ENCODE data around the gene SMG1. TPM values are rescaled to one million over a fixed set of nuclear protein-coding genes. Genes with fewer than 3 reads are reported as not detected.
"Not testable (repeated sequence)": the region's sequence is repeated elsewhere in the genome, so short reads cannot be mapped to it uniquely, and the experiment has no call there.

SMG1 gene
- total RNA-seq, 1 donor from 2014 or later, result 134 TPM

- DNase-seq, result no peak
Observed at GRCh38 chr16:18797746-18798145, 128.5 kb downstream of the SMG1 start.

GRCh38 chr16:18796377-18796776 lies 129.8 kb downstream of the SMG1 start:
- DNase-seq, result no peak

GRCh38 chr16:18792836-18793433 lies 133.3 kb downstream of the SMG1 start:
- DNase-seq, result no peak

DNA sequence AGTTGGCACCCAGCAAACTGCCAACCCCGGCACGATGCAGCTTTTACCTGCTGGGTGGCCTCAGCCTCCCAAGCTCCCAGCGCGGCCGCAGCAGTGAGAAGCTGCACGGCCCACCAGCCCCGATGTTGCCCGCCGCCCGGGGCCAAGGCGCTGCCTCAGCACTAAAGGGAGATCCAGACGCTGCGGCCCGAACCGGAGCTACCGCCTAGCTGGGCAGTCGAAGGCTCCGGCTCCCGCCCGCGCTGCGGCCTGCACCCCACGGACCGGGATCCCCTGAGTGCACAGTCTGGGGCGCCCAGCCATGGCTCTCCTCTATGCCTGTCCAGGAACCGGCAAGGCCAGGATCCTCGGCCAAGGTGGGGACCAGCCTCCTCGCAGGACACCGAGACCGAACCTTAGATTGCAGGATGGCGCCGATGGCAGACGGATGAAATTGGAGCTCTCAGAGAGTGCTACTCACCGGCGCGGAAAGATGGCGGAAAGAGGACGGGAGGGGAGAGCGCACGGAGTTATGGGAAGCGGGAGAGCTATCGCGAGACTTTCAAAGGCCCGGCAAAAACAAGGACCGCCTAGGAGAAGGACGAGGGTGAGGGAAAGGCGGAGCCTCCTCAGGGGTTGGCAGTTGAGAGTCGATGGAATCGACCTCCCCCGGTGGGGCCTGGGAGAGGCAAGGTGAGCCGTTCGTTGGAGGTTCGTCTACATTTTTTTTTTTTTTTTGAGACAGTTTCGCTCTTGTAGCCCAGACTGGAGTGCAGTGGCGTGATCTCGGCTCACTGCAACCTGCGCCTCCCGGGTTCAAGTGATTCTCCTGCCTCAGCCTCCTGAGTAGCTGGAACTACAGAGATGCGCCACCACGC lies 136.1 kb downstream of the SMG1 start, which contains the start of gene RPS15A:
Gene RPS15A, minus strand, starts transcription at position 485 of the 857 bp plus-strand sequence. CDS start 1,221 bp downstream, outside the sequence.
- peak; percentile 99 for DNase-seq

DNA sequence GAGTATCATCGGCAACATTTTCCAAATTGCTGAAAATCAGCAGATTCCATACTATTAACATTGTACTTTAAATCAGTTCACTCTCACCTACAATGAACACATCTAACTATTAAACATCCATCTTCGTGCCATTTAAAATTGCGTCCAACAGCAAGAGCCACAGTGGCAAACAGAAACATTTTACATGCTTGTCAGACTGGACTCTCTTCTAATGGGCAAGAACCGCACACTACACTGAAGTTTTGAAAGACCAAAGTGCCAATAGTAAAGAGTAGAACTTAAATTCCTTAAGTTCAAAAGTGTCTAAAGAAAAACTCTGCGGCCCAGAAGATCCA lies 136.7 kb downstream of the SMG1 start:
- DNase-seq, result no peak

DNA sequence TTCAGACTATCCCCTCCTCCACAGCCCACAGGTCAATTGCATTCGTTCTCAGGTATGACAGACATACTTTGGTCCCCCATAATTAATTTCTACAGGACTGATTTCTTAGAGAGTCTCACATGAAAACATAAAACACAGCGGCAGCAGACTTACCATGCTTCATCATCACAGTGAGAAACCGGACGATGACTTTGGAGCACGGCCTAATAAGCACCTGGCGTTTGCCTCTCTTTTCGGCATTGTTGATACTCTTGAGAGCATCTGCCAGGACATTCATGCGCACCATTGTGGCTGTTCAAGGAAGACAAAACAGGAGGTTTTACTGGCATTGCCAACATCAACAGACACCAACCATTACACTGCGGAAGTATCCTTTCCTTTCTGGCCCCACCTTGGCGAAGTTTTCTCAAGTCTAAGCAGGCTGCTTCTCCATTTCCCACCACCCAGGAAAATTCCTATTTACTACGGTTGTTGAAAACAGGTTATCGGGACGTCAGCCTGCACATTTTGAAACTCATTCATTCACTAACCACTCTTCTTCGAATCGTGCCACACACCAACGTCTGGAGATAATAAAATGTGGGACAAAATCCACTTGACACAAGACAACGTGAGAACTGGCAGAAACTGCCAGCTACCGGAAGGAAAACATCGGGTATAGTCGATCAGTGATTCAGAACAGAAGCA lies 137.2 kb downstream of the SMG1 start:
- no peak for DNase-seq

- DNase-seq, result no peak
Observed at GRCh38 chr16:18784917-18785623, 141.1 kb downstream of the SMG1 start.

GRCh38 chr16:18783430-18784341 lies 142.5 kb downstream of the SMG1 start:
- no peak for DNase-seq

DNA sequence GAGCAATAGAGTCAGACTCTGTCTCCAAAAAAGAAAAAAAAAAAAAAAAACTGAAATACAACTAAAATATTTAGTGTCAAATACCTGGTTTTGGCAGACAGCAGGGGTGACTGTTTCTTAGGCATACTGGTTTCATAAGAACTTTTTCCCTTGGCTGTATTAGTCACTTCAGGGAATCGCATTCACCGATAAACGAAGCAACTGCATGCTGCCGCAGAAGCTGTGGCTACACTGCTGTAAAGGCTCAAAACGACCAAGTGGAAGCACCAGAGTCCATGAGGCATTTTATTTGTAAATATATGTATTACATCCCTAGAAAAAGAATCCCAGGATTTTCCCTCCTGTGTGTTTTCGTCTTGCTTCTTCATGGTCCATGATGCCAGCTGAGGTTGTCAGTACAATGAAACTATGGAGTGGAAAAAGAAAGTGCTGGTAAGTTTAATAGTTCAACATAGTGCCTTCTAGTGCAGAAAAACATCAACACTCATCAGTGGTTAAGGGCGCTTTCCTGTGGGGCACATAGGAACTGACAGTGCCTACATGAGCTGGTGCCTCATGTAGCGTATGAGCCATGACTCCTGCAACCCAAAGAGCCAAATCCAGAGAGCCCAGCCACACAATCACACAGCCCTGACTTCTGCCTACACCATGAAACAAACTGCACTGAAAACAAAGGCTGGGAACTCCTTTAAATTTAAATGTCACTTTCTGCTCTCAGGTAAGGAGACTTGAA lies 143.3 kb downstream of the SMG1 start:
- no peak for DNase-seq

GRCh38 chr16:18781232-18781631 lies 145.0 kb downstream of the SMG1 start:
- not testable (repeated sequence) for DNase-seq

DNA sequence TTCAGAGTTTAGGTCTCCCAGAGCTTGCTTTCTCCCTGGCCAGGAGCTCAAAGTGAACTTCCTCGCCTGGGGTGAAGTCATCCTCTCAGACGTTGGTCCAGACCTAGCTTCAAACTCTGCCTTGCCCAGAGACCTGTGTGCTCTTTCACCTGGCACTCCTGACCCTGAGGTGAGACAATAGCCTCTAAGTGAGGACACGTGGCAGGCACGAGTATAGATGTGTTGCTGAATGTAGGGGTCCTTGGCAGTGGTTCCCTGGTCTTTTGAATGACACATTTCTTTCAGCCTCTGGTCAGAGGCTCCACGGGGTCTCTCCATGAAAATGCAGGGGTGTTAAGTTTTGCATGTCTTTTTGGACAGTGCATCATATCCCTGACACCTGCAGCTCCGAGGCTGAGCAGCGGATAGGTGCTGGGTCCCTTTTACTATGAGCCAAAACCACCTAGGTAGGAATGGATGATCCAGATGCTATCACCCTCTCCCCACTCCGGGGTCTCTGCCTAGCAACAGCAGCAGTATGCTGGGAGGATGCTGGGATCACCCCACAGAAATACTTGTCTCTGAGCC lies 145.7 kb downstream of the SMG1 start:
- not testable (repeated sequence) for DNase-seq

GRCh38 chr16:18777664-18778063 lies 148.5 kb downstream of the SMG1 start:
- not testable (repeated sequence) for DNase-seq

- DNase-seq, result not testable (repeated sequence)
Observed at GRCh38 chr16:18776334-18776733, 149.9 kb downstream of the SMG1 start.

GRCh38 chr16:18774651-18775050 lies 151.6 kb downstream of the SMG1 start:
- DNase-seq, result not testable (repeated sequence)

DNA sequence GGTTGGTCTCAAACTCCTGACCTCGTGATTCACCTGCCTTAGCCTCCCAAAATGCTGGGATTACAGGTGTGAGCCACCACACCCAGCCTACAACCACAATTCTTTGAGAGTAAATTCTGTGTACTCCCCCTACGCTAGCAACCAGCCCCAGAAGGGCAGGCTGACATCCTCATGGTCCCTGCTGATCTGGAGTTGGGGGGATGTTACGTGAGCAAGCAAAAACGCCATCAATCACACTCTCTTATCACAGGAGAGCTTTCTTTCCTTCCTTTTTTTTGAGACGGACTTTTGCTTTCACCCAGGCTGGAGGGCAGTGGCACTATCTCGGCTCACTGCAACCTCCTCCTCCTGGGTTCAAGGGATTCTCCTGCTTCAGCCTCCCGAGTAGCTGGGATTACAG lies 154.0 kb downstream of the SMG1 start:
- DNase-seq, result not testable (repeated sequence)

- not testable (repeated sequence) for DNase-seq
Observed at GRCh38 chr16:18770336-18770962, 155.8 kb downstream of the SMG1 start.

- not testable (repeated sequence) for DNase-seq
Observed at GRCh38 chr16:18767217-18767616, 159.0 kb downstream of the SMG1 start.

DNA sequence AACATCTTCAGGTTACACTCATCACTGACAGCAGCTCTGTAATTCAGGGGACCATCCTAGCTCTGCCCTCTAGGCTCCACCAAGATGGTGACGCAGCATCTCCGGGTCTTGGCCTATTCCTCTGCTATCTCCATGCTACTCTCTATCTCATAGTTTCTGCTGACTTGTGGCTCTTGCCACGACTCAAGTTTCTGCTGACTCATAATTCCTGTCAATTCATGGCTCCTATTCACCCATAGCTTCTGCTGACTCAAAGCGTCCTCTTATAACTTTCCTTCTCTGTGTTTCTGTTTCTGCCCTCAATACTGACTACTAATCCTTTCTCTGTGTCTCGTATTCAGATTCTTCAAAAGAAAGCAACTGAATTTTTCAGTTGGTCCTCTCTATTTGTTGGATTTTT lies 163.5 kb downstream of the SMG1 start:
- DNase-seq, result not testable (repeated sequence)
